Measurements from ENCODE around the gene CEP295NL. TPM values are rescaled to one million over a fixed set of nuclear protein-coding genes. Genes with fewer than 3 reads are reported as not detected.
"Not testable (repeated sequence)": the region's sequence is repeated elsewhere in the genome, so short reads cannot be mapped to it uniquely, and the experiment has no call there.

The CEP295NL gene
- total RNA-seq, 1 donor from 2014 or later: 0.55 TPM

DNA sequence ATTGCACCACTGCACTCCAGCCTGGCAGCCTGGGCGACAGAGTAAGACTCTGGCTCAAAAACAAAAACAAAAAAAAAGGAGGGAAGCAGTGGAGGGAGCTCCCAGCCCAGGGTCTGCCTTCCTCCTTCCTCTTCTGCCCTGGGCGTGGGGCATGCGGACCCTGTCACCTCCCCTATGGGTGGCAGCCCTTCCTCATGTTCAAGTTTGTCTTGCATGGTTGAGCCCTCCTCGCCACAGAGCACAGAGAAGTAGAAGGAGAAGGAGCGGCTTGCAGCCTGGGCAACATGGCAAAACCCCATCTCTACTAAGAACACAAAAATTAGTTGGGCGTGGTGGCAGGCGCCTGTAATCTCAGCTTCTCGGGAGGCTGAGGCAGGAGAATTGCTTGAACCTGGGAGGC is 43.6 kb upstream of the CEP295NL start:
- intact Hi-C loops (cut with micrococcal nuclease): no loop called here
- H3K27me3 ChIP-seq (ENCODE audit: low read depth): no peaks in the 10 kb centered on the region
- H3K27ac ChIP-seq (replicated peaks): no peak overlapping the region
- H3K36me3 ChIP-seq: no peaks in the 10 kb centered on the region
- no peak for DNase-seq
- TF ChIP-seq, protein P1, sequence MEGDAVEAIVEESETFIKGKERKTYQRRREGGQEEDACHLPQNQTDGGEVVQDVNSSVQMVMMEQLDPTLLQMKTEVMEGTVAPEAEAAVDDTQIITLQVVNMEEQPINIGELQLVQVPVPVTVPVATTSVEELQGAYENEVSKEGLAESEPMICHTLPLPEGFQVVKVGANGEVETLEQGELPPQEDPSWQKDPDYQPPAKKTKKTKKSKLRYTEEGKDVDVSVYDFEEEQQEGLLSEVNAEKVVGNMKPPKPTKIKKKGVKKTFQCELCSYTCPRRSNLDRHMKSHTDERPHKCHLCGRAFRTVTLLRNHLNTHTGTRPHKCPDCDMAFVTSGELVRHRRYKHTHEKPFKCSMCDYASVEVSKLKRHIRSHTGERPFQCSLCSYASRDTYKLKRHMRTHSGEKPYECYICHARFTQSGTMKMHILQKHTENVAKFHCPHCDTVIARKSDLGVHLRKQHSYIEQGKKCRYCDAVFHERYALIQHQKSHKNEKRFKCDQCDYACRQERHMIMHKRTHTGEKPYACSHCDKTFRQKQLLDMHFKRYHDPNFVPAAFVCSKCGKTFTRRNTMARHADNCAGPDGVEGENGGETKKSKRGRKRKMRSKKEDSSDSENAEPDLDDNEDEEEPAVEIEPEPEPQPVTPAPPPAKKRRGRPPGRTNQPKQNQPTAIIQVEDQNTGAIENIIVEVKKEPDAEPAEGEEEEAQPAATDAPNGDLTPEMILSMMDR (IDR thresholded peaks at IDR 0.05; ENCODE audit: borderline replicate concordance): no peak
- H3K9me3 ChIP-seq (replicated peaks): peaks cover 22% of the 10 kb centered on the region
- H3K4me3 ChIP-seq: no peak overlapping the region
- peaks cover 2% of the 10 kb centered on the region for H3K4me1 ChIP-seq

DNA sequence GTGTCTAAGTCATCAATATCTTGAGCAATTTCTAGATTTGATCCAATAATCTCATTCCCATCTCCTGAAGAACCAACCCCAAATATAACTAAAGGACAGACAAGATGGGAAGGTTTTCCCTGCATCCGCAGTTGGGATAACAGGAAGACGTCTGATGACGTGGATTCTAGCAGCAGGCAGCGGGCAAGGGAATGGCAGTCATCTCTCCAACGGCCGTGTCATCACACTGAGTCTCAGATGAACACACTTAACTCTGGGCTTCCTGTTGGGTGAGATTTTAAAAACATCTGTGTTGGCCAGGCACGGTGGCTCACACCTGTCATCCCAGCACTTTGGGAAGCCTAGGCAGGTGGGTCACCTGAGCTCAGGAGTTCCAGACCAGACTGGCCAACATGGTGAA is 43.1 kb upstream of the CEP295NL start:
- no peak for DNase-seq
- Histone ChIP-seq H3K4me1 (no peaks in the 10 kb centered on the region), H3K9me3 (replicated peaks) (peaks cover 17% of the 10 kb centered on the region), H3K36me3 (no peaks in the 10 kb centered on the region), H3K4me3 (no peak overlapping the region), H3K27ac (replicated peaks) (no peak overlapping the region), H3K27me3 (ENCODE audit: low read depth) (no peaks in the 10 kb centered on the region)
- TF ChIP-seq, protein P1 (IDR thresholded peaks at IDR 0.05; ENCODE audit: borderline replicate concordance): no peak
- intact Hi-C loops (cut with micrococcal nuclease): no loop called here

DNA sequence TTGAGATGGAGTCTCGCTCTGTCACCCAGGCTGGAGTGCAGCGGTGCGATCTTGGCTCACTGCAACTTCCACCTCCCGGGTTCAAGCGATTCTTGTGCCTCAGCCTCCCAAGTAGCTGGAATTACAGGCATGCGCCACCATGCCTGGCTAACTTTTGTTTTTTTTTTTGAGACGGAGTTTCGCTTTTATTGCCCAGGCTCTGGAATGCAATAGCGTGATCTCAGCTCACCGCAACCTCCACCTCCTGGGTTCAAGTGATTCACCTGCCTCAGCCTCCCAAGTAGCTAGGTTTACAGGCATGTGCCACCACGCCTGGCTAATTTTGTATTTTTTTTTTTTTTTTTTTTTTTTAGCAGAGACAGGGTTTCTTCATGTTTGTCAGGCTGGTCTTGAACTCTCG is 42.5 kb upstream of the CEP295NL start:
- H3K27me3 ChIP-seq (ENCODE audit: low read depth); H3K36me3 ChIP-seq; H3K4me3 ChIP-seq; DNase-seq; H3K27ac ChIP-seq (replicated peaks); H3K4me1 ChIP-seq; intact Hi-C loops (cut with micrococcal nuclease): not testable (repeated sequence)
- H3K9me3 ChIP-seq (replicated peaks): peaks cover 10% of the 10 kb centered on the region

DNA sequence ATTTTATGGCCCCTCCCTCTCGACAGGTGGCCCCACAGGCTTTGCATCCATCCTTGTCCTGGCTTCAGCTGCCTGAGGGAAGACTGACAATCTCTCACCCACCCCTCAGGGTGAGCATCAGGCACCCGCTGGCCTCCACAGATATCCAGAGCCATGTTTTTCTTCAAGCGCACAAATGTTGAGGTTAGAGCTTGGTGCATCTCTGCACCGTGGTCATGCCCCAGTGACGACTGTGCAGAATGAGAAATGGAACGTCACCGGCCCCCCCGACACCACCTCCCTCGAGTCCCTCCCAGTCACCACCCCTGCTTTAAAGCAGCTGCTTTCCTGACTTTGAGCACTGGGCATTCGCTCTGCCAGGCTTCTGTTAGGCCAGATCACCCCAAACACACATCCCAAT is 42.0 kb upstream of the CEP295NL start:
- TF ChIP-seq, protein P1 (IDR thresholded peaks at IDR 0.05; ENCODE audit: borderline replicate concordance): no peak
- no peaks in the 10 kb centered on the region for H3K27me3 ChIP-seq (ENCODE audit: low read depth)
- no peaks in the 10 kb centered on the region for H3K36me3 ChIP-seq
- H3K4me1 ChIP-seq: peaks cover 7% of the 10 kb centered on the region
- peaks cover 5% of the 10 kb centered on the region for H3K9me3 ChIP-seq (replicated peaks)
- no peak overlapping the region for H3K4me3 ChIP-seq
- intact Hi-C loops (cut with micrococcal nuclease): no loop called here
- DNase-seq: no peak
- H3K27ac ChIP-seq (replicated peaks): no peak overlapping the region

DNA sequence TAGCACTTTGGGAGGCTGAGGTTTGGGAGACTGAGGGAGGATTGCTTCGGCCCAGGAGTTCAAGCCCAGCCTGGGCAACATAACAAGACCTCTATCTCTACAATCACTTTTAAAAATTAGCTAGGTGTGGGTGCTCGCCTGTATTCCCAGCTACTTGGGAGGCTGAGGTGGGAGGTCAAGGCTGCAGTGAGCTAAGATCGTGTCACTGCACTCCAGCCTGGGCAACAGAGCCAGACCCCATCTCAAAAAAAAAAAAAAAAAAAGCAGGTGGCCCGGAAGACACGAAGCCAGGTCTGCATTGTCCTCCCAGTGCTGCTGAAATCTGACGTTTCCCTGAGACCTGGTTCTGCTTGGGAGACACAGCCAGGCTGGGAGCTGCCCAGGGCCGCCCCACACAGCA is 41.0 kb upstream of the CEP295NL start:
- Histone ChIP-seq H3K9me3 (replicated peaks) (no peaks in the 10 kb centered on the region), H3K27me3 (ENCODE audit: low read depth) (no peaks in the 10 kb centered on the region), H3K27ac (replicated peaks) (no peak overlapping the region), H3K36me3 (no peaks in the 10 kb centered on the region), H3K4me3 (no peak overlapping the region), H3K4me1 (peaks cover 12% of the 10 kb centered on the region)
- intact Hi-C loops (cut with micrococcal nuclease): no loop called here
- DNase-seq: no peak
- TF ChIP-seq, protein P1 (IDR thresholded peaks at IDR 0.05; ENCODE audit: borderline replicate concordance): no peak

DNA sequence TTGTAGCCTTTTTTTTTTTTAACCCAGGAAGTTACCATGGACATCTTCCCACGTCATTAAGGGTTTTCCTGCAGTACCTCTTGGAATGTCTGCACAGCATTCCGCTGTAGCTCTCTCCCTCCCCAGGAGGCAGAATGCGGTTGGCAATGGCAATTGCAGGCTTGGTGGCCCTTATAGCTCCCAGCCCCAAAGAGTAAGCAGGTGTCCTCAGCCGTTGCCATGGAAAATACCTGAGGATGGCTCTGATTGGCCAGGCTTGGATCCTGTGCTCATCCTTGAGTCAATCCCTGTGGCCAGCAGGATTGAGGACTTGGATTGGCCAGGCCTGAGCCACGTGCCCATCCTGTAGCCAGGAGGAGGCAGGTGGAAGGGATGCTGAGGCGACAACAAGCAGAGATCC is 37.7 kb upstream of the CEP295NL start:
- H3K4me3 ChIP-seq: no peak overlapping the region
- H3K27ac ChIP-seq (replicated peaks): no peak overlapping the region
- TF ChIP-seq, protein P1 (IDR thresholded peaks at IDR 0.05; ENCODE audit: borderline replicate concordance): no peak
- H3K4me1 ChIP-seq: peaks cover 14% of the 10 kb centered on the region
- no peaks in the 10 kb centered on the region for H3K36me3 ChIP-seq
- DNase-seq: no peak
- intact Hi-C loops (cut with micrococcal nuclease): no loop called here
- no peaks in the 10 kb centered on the region for H3K27me3 ChIP-seq (ENCODE audit: low read depth)
- no peaks in the 10 kb centered on the region for H3K9me3 ChIP-seq (replicated peaks)

All from left ventricle myocardium inferior (tissue), 1 donor.